Colonic mucosa (tissue), 4 donors: Measurements from ENCODE around the gene DNALI1. TPM values are rescaled to one million over a fixed set of nuclear protein-coding genes. Genes with fewer than 3 reads are reported as not detected.
A peak's percentile ranks its signal among the peaks of the same experiment; 100 is the strongest.
"Not testable (repeated sequence)": the region's sequence is repeated elsewhere in the genome, so short reads cannot be mapped to it uniquely, and the experiment has no call there.

Source experiments
- DNase-seq: peaks from one replicate; pipeline ENCODE4 v3.0.0-alpha.2; 2020
- H3K27ac ChIP-seq: fragments of 200-600 bp; one replicate; pipeline ENCODE4 v1.8.0; 2021
- H3K27me3 ChIP-seq: fragments of 200-600 bp; one replicate; pipeline ENCODE4 v1.8.0; 2021
- H3K36me3 ChIP-seq: fragments of 200-600 bp; one replicate; pipeline ENCODE4 v1.8.0; 2021
- H3K4me1 ChIP-seq: fragments of 200-600 bp; one replicate; pipeline ENCODE4 v1.8.0; 2021; ENCODE audit warnings: mild to moderate bottlenecking
- H3K4me3 ChIP-seq: fragments of 200-600 bp; one replicate; pipeline ENCODE4 v1.8.0; 2021
- H3K9ac ChIP-seq, 2 donors: one replicate each; pipeline ENCODE4 v1.7.0; 2013; ENCODE audit warnings: control low read depth in 2 of 2, low read depth in 2 of 2, low read length in 2 of 2
- H3K9me3 ChIP-seq: fragments of 200-600 bp; one replicate; pipeline ENCODE4 v1.8.0; 2021
- CTCF ChIP-seq: fragments of 200-600 bp; IDR thresholded peaks from one replicate; pipeline ENCODE4 v1.8.0; 2022; ENCODE audit warnings: antibody characterized with exemption, mild to moderate bottlenecking
- intact Hi-C: fragments of 100-400 bp; cut with DNase I; formaldehyde crosslinking; loops from one replicate; pipeline ENCODE4 v1.14.1; 2022
- total RNA-seq, 2 donors: library from RNA; stranded (reverse); fragmentation: NEBNext Ultra II Directional in 1 of 2; extraction: Animal tissue kit (Norgen Biotek cat#: 25700) in 1 of 2; gene quantifications; one replicate each; pipeline ENCODE4 v1.2.1, GENCODE V29; 2021
- donor health status: healthy.
- donor health status: DM: no; HTN: no; CAD: no.
- donor health status: DM: no; HTN: no; CAD: no.

Gene DNALI1
- total RNA-seq, 2 donors from 2014 or later = 1.9 to 4.1 TPM

- Histone ChIP-seq H3K27ac (peak overlapping the region; percentile 68), H3K9me3 (no peaks in the 10 kb centered on the region), H3K4me3 (peak overlapping the region; percentile 99), H3K36me3 (no peaks in the 10 kb centered on the region), H3K9ac (peak overlapping the region; percentile 67 to 98), H3K4me1 (peaks cover 5% of the 10 kb centered on the region), H3K27me3 (no peaks in the 10 kb centered on the region)
- no peak for DNase-seq
- intact Hi-C loops = no loop called here
- no peak for TF ChIP-seq CTCF
Measured at GRCh38 chr1:37553598-37553926, 3.2 kb upstream of the DNALI1 start.

- peak within 1 kb of the TSS; percentile 99 for H3K4me3 ChIP-seq
- H3K27me3 ChIP-seq = no peaks in the 10 kb centered on the region
- TF ChIP-seq CTCF = no peak
- intact Hi-C loops = no loop called here
- H3K4me1 ChIP-seq = peaks cover 5% of the 10 kb centered on the region
- H3K27ac ChIP-seq = peak within 1 kb of the TSS; percentile 68
- no peaks in the 10 kb centered on the region for H3K36me3 ChIP-seq
- DNase-seq = peak; percentile 97
- peak within 1 kb of the TSS; percentile 67 to 98 for H3K9ac ChIP-seq
- no peaks in the 10 kb centered on the region for H3K9me3 ChIP-seq
Measured at GRCh38 chr1:37553927-37554808, 2.6 kb upstream of the DNALI1 start, which contains the start of gene SNIP1. Gene SNIP1, minus strand, starts transcription at chr1:37554293. Its CDS starts 64 bp downstream, at chr1:37554229.

- intact Hi-C loops = loop anchor here (5.0 kb wide), 2 partner anchors 40 to 125 kb away; partner anchors contain the start of gene GNL2
- Histone ChIP-seq H3K4me3 (no peak overlapping the region), H3K27me3 (no peaks in the 10 kb centered on the region), H3K27ac (no peak overlapping the region), H3K36me3 (no peaks in the 10 kb centered on the region), H3K4me1 (peaks cover 5% of the 10 kb centered on the region), H3K9me3 (no peaks in the 10 kb centered on the region), H3K9ac (no peak overlapping the region)
- no peak for DNase-seq
- TF ChIP-seq CTCF = no peak
Measured at GRCh38 chr1:37557402-37557801, 662 bp downstream of the DNALI1 start.

DNA sequence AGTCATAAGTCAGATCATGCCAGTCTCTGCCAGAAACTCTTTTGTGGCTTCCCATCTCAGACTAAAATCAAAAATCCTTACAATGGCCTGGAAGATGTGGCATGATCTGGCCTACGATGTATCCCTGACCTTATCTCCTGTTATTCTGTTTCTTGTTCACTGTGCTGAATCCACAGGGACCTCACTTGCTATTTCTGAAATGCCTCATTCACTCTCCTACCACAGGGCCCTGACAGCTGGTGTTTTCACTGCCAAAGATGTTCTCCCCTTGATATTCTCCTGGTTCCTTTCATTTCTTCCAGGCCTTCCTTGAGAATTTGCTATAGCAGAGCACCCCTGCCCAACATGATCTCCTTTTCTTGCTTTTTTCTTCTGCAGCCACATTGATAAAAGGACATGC is 1.7 kb downstream of the DNALI1 start:
- no peaks in the 10 kb centered on the region for H3K9me3 ChIP-seq
- intact Hi-C loops = loop anchor here (5.0 kb wide), 2 partner anchors 39 to 124 kb away; partner anchors contain the start of gene GNL2
- no peak for DNase-seq
- no peaks in the 10 kb centered on the region for H3K36me3 ChIP-seq
- H3K27ac ChIP-seq = no peak overlapping the region
- H3K4me1 ChIP-seq = no peaks in the 10 kb centered on the region
- no peak overlapping the region for H3K4me3 ChIP-seq
- no peak overlapping the region for H3K9ac ChIP-seq
- TF ChIP-seq CTCF = no peak
- no peaks in the 10 kb centered on the region for H3K27me3 ChIP-seq

GRCh38 chr1:37559080-37559479 is 2.3 kb downstream of the DNALI1 start:
- no peak for DNase-seq
- no peak overlapping the region for H3K9ac ChIP-seq
- TF ChIP-seq CTCF = no peak
- no peaks in the 10 kb centered on the region for H3K36me3 ChIP-seq
- H3K4me3 ChIP-seq = no peak overlapping the region
- no peaks in the 10 kb centered on the region for H3K27me3 ChIP-seq
- H3K27ac ChIP-seq = no peak overlapping the region
- intact Hi-C loops = loop anchor here (5.0 kb wide), 2 partner anchors 38 to 123 kb away; partner anchors contain the start of gene GNL2
- no peaks in the 10 kb centered on the region for H3K4me1 ChIP-seq
- H3K9me3 ChIP-seq = no peaks in the 10 kb centered on the region

DNA sequence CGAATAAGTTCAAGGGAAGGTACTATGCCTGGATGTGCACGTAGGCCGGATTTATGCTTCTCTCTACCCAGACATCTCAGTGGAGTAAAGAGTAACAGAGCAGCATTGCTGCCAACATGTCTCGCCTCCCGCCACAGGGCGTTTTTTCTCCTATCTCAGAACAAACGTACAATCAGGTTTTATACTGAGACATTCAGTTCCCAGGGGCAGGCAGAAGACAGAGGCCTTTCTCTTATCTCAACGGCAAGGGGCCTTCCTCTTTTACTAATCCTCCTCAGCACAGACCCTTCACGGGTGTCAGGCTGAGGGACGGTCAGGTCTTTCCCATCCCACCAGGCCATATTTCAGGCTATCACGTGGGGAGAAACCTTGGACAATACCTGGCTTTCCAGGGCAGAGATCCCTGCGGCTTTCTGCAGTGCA is 3.2 kb downstream of the DNALI1 start:
- H3K27ac ChIP-seq, H3K9ac ChIP-seq, DNase-seq, H3K27me3 ChIP-seq, H3K36me3 ChIP-seq, H3K4me3 ChIP-seq, H3K9me3 ChIP-seq, H3K4me1 ChIP-seq: not testable (repeated sequence)
- intact Hi-C loops = loop anchor here (5.0 kb wide), 2 partner anchors 37 to 122 kb away; partner anchors contain the start of gene GNL2
